ENCODE measurements around the gene ATP13A1.

DNA sequence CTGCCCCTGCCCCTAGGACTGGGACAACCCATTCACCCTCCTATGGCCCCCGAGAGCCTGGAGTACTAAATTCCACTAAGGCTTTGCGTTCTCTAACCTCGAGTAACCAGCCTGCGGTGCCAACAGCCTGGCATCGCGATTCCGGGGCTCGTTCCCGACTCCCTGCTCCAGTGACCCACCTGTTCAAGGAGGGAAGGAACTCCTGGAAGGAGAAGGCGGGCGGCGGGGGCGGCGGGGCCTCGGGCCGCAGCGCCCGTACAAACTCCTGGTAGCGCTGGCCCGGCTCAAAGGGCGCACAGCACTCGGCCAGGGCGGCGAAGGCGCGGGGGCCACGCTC, 26.3 kb downstream of the ATP13A1 start:
- TF ChIP-seq POLR2A (IDR thresholded peaks at IDR 0.05) (no peak), CTCF (IDR thresholded peaks at IDR 0.05) (no peak), POLR2AphosphoS5 (IDR thresholded peaks at IDR 0.05) (no peak)

All from gastroesophageal sphincter (tissue), 3 donors.